ENCODE results near the gene CDC42. TPM values are rescaled to one million over a fixed set of nuclear protein-coding genes. Genes with fewer than 3 reads are reported as not detected.
"Not testable (repeated sequence)": the region's sequence is repeated elsewhere in the genome, so short reads cannot be mapped to it uniquely, and the experiment has no call there.

Gene CDC42
- total and polyA plus RNA-seq, 7 donors = 71.6 to 135 (median 119) TPM

GRCh38 chr1:22014575-22015206 is 37.8 kb upstream of the CDC42 start:
- H3K36me3 ChIP-seq (ENCODE audit: insufficient read depth in 1 of 2, low read depth in 1 of 2); DNase-seq; intact Hi-C loops (cut with DNase I); H3K27me3 ChIP-seq (ENCODE audit: insufficient read depth in 3 of 3, low read length in 2 of 3); H3K4me1 ChIP-seq; H3K4me3 ChIP-seq; H3K27ac ChIP-seq; ATAC-seq; H3K9me3 ChIP-seq: not testable (repeated sequence)
- WGBS, 3 donors = 86 to 90% (median 89%) methylated on average over 13 of the region's 13 CpGs

- ATAC-seq (peak in 3 of 4 donors; percentile 23 to 53 (median 29)), DNase-seq (peak; percentile 21 to 57)
- Histone ChIP-seq H3K4me1 (no peaks in the 10 kb centered on the region), H3K9me3 (no peaks in the 10 kb centered on the region), H3K27ac (no peak overlapping the region), H3K36me3 (ENCODE audit: insufficient read depth in 1 of 2, low read depth in 1 of 2) (no peaks in the 10 kb centered on the region), H3K4me3 (no peak overlapping the region), H3K27me3 (ENCODE audit: insufficient read depth in 3 of 3, low read length in 2 of 3) (no peaks in the 10 kb centered on the region)
- intact Hi-C loops (cut with DNase I) = no loop called here
- TF ChIP-seq CTCF (IDR thresholded peaks at IDR 0.05) = no peak
- WGBS, 3 donors = 44 to 53% (median 51%) methylated on average over 10 of the region's 10 CpGs
These were observed 33.6 kb upstream of the CDC42 start for GRCh38 chr1:22018583-22019559.

GRCh38 chr1:22021061-22021460 is 31.4 kb upstream of the CDC42 start:
- Histone ChIP-seq H3K4me1 (peaks cover 8% of the 10 kb centered on the region), H3K4me3 (no peak overlapping the region), H3K36me3 (ENCODE audit: insufficient read depth in 1 of 2, low read depth in 1 of 2) (no peaks in the 10 kb centered on the region), H3K9me3 (no peaks in the 10 kb centered on the region), H3K27me3 (ENCODE audit: insufficient read depth in 3 of 3, low read length in 2 of 3) (no peaks in the 10 kb centered on the region), H3K27ac (no peak overlapping the region)
- DNase-seq (no peak), ATAC-seq (no peak)
- intact Hi-C loops (cut with DNase I) = no loop called here
- no peak for TF ChIP-seq CTCF (IDR thresholded peaks at IDR 0.05)
- 88 to 90% (median 90%) methylated on average over 6 of the region's 6 CpGs for WGBS, 3 donors

- intact Hi-C loops (cut with DNase I) = loop anchor here in 1 of 2 donors (2.0 kb wide), 1 partner anchor 28 kb away; the partner anchor contains the start of gene CDC42
- DNase-seq (peak; percentile 58 to 71), ATAC-seq (peak; percentile 38 to 68 (median 50))
- WGBS, 3 donors = 4 to 6% (median 4%) methylated on average over 33 of the region's 33 CpGs
- no peaks in the 10 kb centered on the region for H3K27me3 ChIP-seq (ENCODE audit: insufficient read depth in 3 of 3, low read length in 2 of 3)
- H3K4me3 ChIP-seq = peak overlapping the region; percentile 74
- no peak for TF ChIP-seq CTCF (IDR thresholded peaks at IDR 0.05)
- H3K36me3 ChIP-seq (ENCODE audit: insufficient read depth in 1 of 2, low read depth in 1 of 2) = no peaks in the 10 kb centered on the region
- H3K27ac ChIP-seq = peak overlapping the region; percentile 96
- peaks cover 11% of the 10 kb centered on the region for H3K4me1 ChIP-seq
- H3K9me3 ChIP-seq = no peaks in the 10 kb centered on the region
These were observed 27.8 kb upstream of the CDC42 start for GRCh38 chr1:22024485-22025367.
